Measurements from ENCODE around the gene IFNLR1.

DNA sequence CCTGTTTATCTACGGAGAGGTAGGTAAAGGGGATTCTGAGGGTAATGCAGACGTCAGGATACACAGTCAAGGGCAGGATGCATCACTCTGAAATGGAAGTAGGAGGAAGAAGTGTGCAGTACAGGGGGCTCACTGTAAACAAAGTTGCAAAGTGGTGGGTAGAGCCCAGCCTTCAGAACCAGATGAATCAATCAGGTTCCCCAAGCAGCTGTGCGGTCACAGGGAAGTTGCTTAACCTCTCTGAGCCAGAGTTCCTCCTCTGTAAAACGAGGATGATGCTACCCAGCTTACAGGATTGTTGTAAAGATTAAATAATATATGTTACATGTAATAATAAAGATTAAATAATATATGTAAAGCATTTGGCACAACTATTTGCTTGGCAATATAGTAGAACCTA, 61.6 kb downstream of the IFNLR1 start:
- no peak for TF ChIP-seq RAD21 (IDR thresholded peaks at IDR 0.05; ENCODE audit: low read depth)
- no peak for TF ChIP-seq EP300 (IDR thresholded peaks at IDR 0.05; ENCODE audit: borderline replicate concordance)
- no peak for TF ChIP-seq EGR1 (IDR thresholded peaks at IDR 0.05)
- TF ChIP-seq, protein P1, sequence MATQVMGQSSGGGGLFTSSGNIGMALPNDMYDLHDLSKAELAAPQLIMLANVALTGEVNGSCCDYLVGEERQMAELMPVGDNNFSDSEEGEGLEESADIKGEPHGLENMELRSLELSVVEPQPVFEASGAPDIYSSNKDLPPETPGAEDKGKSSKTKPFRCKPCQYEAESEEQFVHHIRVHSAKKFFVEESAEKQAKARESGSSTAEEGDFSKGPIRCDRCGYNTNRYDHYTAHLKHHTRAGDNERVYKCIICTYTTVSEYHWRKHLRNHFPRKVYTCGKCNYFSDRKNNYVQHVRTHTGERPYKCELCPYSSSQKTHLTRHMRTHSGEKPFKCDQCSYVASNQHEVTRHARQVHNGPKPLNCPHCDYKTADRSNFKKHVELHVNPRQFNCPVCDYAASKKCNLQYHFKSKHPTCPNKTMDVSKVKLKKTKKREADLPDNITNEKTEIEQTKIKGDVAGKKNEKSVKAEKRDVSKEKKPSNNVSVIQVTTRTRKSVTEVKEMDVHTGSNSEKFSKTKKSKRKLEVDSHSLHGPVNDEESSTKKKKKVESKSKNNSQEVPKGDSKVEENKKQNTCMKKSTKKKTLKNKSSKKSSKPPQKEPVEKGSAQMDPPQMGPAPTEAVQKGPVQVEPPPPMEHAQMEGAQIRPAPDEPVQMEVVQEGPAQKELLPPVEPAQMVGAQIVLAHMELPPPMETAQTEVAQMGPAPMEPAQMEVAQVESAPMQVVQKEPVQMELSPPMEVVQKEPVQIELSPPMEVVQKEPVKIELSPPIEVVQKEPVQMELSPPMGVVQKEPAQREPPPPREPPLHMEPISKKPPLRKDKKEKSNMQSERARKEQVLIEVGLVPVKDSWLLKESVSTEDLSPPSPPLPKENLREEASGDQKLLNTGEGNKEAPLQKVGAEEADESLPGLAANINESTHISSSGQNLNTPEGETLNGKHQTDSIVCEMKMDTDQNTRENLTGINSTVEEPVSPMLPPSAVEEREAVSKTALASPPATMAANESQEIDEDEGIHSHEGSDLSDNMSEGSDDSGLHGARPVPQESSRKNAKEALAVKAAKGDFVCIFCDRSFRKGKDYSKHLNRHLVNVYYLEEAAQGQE (IDR thresholded peaks at IDR 0.05; ENCODE audit: low read depth): no peak
- TF ChIP-seq TAF1 (IDR thresholded peaks at IDR 0.05; ENCODE audit: low read depth): no peak
- TF ChIP-seq MAX (IDR thresholded peaks at IDR 0.05): no peak
- TF ChIP-seq YY1 (IDR thresholded peaks at IDR 0.05; ENCODE audit: low read depth): no peak
- no peak for TF ChIP-seq CREB1 (IDR thresholded peaks at IDR 0.05; ENCODE audit: low read depth)
- TF ChIP-seq CEBPB (IDR thresholded peaks at IDR 0.05): no peak
- no peak for TF ChIP-seq TEAD4 (IDR thresholded peaks at IDR 0.05)
- no peak for TF ChIP-seq ZBTB7A (IDR thresholded peaks at IDR 0.05; ENCODE audit: low read depth)
